Kidney (tissue), 14 donors: ENCODE measurements around the gene ME3. TPM values are rescaled to one million over a fixed set of nuclear protein-coding genes. Genes with fewer than 3 reads are reported as not detected.

Experiments
- DNase-seq, 5 donors: peaks; one replicate each; pipeline ENCODE4 v3.0.0-alpha.2; 2013 to 2020
- FAIRE-seq: peaks from 2 replicates; lab custom pipeline; 2012; peaks lifted over from hg19 to GRCh38; lab: Jason Lieb, UNC
- H3K27ac ChIP-seq, 2 donors: one replicate each; pipeline ENCODE4 v1.7.0; 2013; ENCODE audit warnings: low read depth in 2 of 2, low read length in 2 of 2, inconsistent platforms in 1 of 2
- H3K27me3 ChIP-seq: one replicate; pipeline ENCODE4 v1.7.1; 2013; ENCODE audit warnings: low read length, inconsistent platforms; ENCODE audit not compliant: control insufficient read depth, insufficient read depth
- H3K36me3 ChIP-seq, 3 donors: one replicate each; pipeline versions ENCODE4 v1.7.0 to v1.7.1; 2013; ENCODE audit warnings: low read length in 3 of 3, control low read depth in 1 of 3, inconsistent platforms in 1 of 3; ENCODE audit not compliant: insufficient read depth in 3 of 3, control insufficient read depth in 2 of 3
- H3K4me1 ChIP-seq, 3 donors: one replicate each; pipeline versions ENCODE4 v1.7.0 to v1.7.1; 2013; ENCODE audit warnings: low read length in 3 of 3, inconsistent platforms in 1 of 3, low read depth in 1 of 3; ENCODE audit not compliant: control insufficient read depth in 2 of 3, insufficient read depth in 2 of 3
- H3K4me3 ChIP-seq, 3 donors: one replicate each; pipeline versions ENCODE4 v1.7.0 to v1.8.1; 2013; ENCODE audit warnings: low read length in 3 of 3, control low read depth in 1 of 3, inconsistent platforms in 1 of 3
- H3K9ac ChIP-seq, 3 donors: one replicate each; pipeline versions ENCODE4 v1.7.0 to v1.7.1; 2013; ENCODE audit warnings: low read length in 3 of 3, control low read depth in 1 of 3, inconsistent platforms in 1 of 3
- H3K9me3 ChIP-seq, 3 donors: one replicate each; pipeline versions ENCODE4 v1.7.0 to v1.7.1; 2013; ENCODE audit warnings: low read length in 3 of 3, control low read depth in 1 of 3, inconsistent platforms in 1 of 3; ENCODE audit not compliant: control insufficient read depth in 2 of 3, insufficient read depth in 1 of 3
- CTCF ChIP-seq: IDR thresholded peaks from 3 replicates; pipeline ENCODE4 v1.5.1; 2012; ENCODE audit warnings: mild to moderate bottlenecking, moderate library complexity, borderline replicate concordance; ENCODE audit not compliant: insufficient read depth; ENCODE audit errors: extremely low read depth
- intact Hi-C: fragments of 100-400 bp; cut with DNase I; formaldehyde crosslinking; loops from one replicate; pipeline ENCODE4 v1.11.1; 2022
- polyA plus RNA-seq: library from polyadenylated mRNA; stranded (reverse); fragments of 350-450 nt; fragmentation: Illumina TruSeq; extraction: RNeasy Lipid Tissue Mini Kit (QIAGEN cat#74804); gene quantifications from one replicate; pipeline ENCODE4 v1.2.3, GENCODE V29; 2014; ENCODE audit warnings: low read depth, low replicate concordance; ENCODE audit not compliant: insufficient read depth
- total RNA-seq: library from RNA; stranded (reverse); fragmentation: NEBNext Ultra II Directional; extraction: Animal tissue kit (Norgen Biotek cat#: 25700); gene quantifications from one replicate; pipeline ENCODE4 v1.2.1, GENCODE V29; 2021
- donor health status: control.
- donor health status: control.
- donor health status: control.
- donor health status: control.
- donor health status: control.
- donor health status: DM: yes; HTN: yes; CAD: no.
- donor health status: Normal renal cell carcinoma (clear cell type).

The ME3 gene
- total and polyA plus RNA-seq, 2 donors from 2014 or later, result 13.2 to 32.2 TPM

GRCh38 chr11:86595451-86595850 lies 77.0 kb downstream of the ME3 start:
- H3K9ac ChIP-seq, result no peak overlapping the region
- no peak for DNase-seq
- no peaks in the 10 kb centered on the region for H3K36me3 ChIP-seq
- FAIRE-seq, result no peak
- peaks cover 0 to 21% (median 16%) of the 10 kb centered on the region in 3 donors for H3K4me1 ChIP-seq
- no peak overlapping the region for H3K4me3 ChIP-seq
- no peaks in the 10 kb centered on the region for H3K27me3 ChIP-seq
- intact Hi-C loops, result loop anchor here (10.0 kb wide), 1 partner anchor 131 kb away; no protein-coding TSS in a partner anchor
- TF ChIP-seq CTCF, result no peak
- H3K9me3 ChIP-seq, result no peaks in the 10 kb centered on the region
- peak overlapping the region; percentile 34 to 56 for H3K27ac ChIP-seq

GRCh38 chr11:86594746-86595145 lies 77.7 kb downstream of the ME3 start:
- H3K36me3 ChIP-seq, result no peaks in the 10 kb centered on the region
- H3K9me3 ChIP-seq, result no peaks in the 10 kb centered on the region
- intact Hi-C loops, result loop anchor here (10.0 kb wide), 1 partner anchor 130 kb away; no protein-coding TSS in a partner anchor
- H3K27me3 ChIP-seq, result no peaks in the 10 kb centered on the region
- no peak overlapping the region for H3K27ac ChIP-seq
- H3K4me3 ChIP-seq, result no peak overlapping the region
- peaks cover 0 to 21% (median 16%) of the 10 kb centered on the region in 3 donors for H3K4me1 ChIP-seq
- H3K9ac ChIP-seq, result no peak overlapping the region
- no peak for TF ChIP-seq CTCF
- no peak for FAIRE-seq
- DNase-seq, result no peak

- Histone ChIP-seq H3K9me3 (no peaks in the 10 kb centered on the region), H3K36me3 (no peaks in the 10 kb centered on the region), H3K27me3 (no peaks in the 10 kb centered on the region), H3K4me3 (no peak overlapping the region), H3K27ac (no peak overlapping the region), H3K9ac (no peak overlapping the region), H3K4me1 (peaks cover 0 to 21% (median 16%) of the 10 kb centered on the region in 3 donors)
- no peak for TF ChIP-seq CTCF
- DNase-seq (no peak), FAIRE-seq (no peak)
- intact Hi-C loops, result loop anchor here (10.0 kb wide), 1 partner anchor 129 kb away; no protein-coding TSS in a partner anchor
Observed at GRCh38 chr11:86593833-86594232, 78.6 kb downstream of the ME3 start.
